Caco-2 (cell line): ENCODE measurements around the gene HSD11B2. TPM values are rescaled to one million over a fixed set of nuclear protein-coding genes. Genes with fewer than 3 reads are reported as not detected.

Experiments
- Bru-seq: library from RNA; stranded (reverse); fragments of 400-500 nt; gene quantifications from one replicate; lab custom pipeline; 2021; lab: Mats Ljungman, UMichigan
- BruChase-seq, 2 experiments: library from RNA; stranded (reverse); fragments of 400-500 nt; gene quantifications; one replicate each; lab custom pipeline; 2021; lab: Mats Ljungman, UMichigan
- BruUV-seq: library from RNA; stranded (reverse); fragments of 400-500 nt; replicated peaks from 2 replicates; lab custom pipeline; 2021; lab: Mats Ljungman, UMichigan
- CTCF ChIA-PET: fragments of 300-600 bp; sonication (Branson Sonifier 250); formaldehyde crosslinking; loops from one replicate; lab custom pipeline; 2022; ENCODE audit warnings: antibody characterized with exemption; lab: Charles Lee
- POLR2A ChIA-PET: fragments of 300-600 bp; sonication (Branson Sonifier 250); formaldehyde crosslinking; loops from one replicate; lab custom pipeline; 2022; ENCODE audit warnings: antibody characterized with exemption; lab: Charles Lee
- DNase-seq, 2 experiments: peaks; one replicate each; pipeline versions ENCODE4 v3.0.0 to v3.0.0-alpha.2; 2020 to 2022
- H3K27me3 ChIP-seq: replicated peaks from 2 replicates; pipeline ENCODE4 v1.6.0; 2011; ENCODE audit warnings: low read length; ENCODE audit not compliant: control insufficient read depth, insufficient read depth
- H3K36me3 ChIP-seq: 2 replicates; pipeline ENCODE4 v1.5.1; 2011; ENCODE audit warnings: low read length; ENCODE audit not compliant: control insufficient read depth, insufficient read depth
- H3K4me1 ChIP-seq: fragments of 250-450 bp; sonication (Bioruptor Pico); 2 replicates; pipeline ENCODE4 v1.5.1; 2020; ENCODE audit warnings: mild to moderate bottlenecking
- H3K4me3 ChIP-seq: 2 replicates; pipeline ENCODE4 v1.5.1; 2011; ENCODE audit warnings: low read depth, mild to moderate bottlenecking, control low read depth, low read length
- H3K9me3 ChIP-seq: fragments of 250-450 bp; sonication (Bioruptor Pico); 2 replicates; pipeline ENCODE4 v1.5.1; 2020; ENCODE audit warnings: mild to moderate bottlenecking, moderate library complexity
- H3K27ac Mint-ChIP-seq: one replicate; pipeline ENCODE4 v1.8.0; 2022; ENCODE audit warnings: mixed read lengths; ENCODE audit not compliant: unreplicated experiment
- H3K27me3 Mint-ChIP-seq: one replicate; pipeline ENCODE4 v1.8.0; 2022; ENCODE audit warnings: mixed read lengths; ENCODE audit not compliant: insufficient read depth, unreplicated experiment
- H3K36me3 Mint-ChIP-seq: one replicate; pipeline ENCODE4 v1.8.0; 2022; ENCODE audit warnings: mild to moderate bottlenecking, mixed read lengths; ENCODE audit not compliant: insufficient read depth, unreplicated experiment
- H3K4me1 Mint-ChIP-seq: one replicate; pipeline ENCODE4 v1.8.0; 2022; ENCODE audit warnings: low read depth, mixed read lengths; ENCODE audit not compliant: unreplicated experiment
- H3K4me3 Mint-ChIP-seq: one replicate; pipeline ENCODE4 v1.8.0; 2022; ENCODE audit warnings: mild to moderate bottlenecking, moderate library complexity, mixed read lengths; ENCODE audit not compliant: unreplicated experiment
- H3K9me3 Mint-ChIP-seq: one replicate; pipeline ENCODE4 v1.8.0; 2022; ENCODE audit warnings: mixed read lengths; ENCODE audit not compliant: unreplicated experiment
- intact Hi-C: fragments of 100-400 bp; cut with micrococcal nuclease; formaldehyde crosslinking; loops from one replicate; pipeline ENCODE4 v1.10.0; 2022; ENCODE audit not compliant: unreplicated experiment
- long read RNA-seq: library from polyadenylated mRNA; stranded (forward); transcript quantifications from one replicate; pipeline ENCODE4 v2.0.0, GENCODE V29; 2022
- total RNA-seq: library from RNA; stranded (reverse); gene quantifications from 2 replicates; pipeline ENCODE4 v1.2.3, GENCODE V29; 2022
- TF ChIP-seq, protein P1 (sequence below), 2 experiments: fragments of 200-600 bp in 1 of 2; IDR thresholded peaks; 1 replicate in 1 of 2; 2 replicates in 1 of 2; pipeline versions ENCODE4 v1.5.1 to v1.8.0; 2011 to 2022; ENCODE audit warnings: antibody characterized with exemption in 1 of 2, control low read depth in 1 of 2, inconsistent platforms in 1 of 2, low read depth in 1 of 2, low read length in 1 of 2, mild to moderate bottlenecking in 1 of 2, moderate library complexity in 1 of 2; ENCODE audit not compliant: insufficient read depth in 1 of 2, severe bottlenecking in 1 of 2, unreplicated experiment in 1 of 2

Gene HSD11B2
- total RNA-seq (11.3 and 12.3 TPM in 2 replicates), Bru-seq, nascent RNA (percentile 54 among the genes with signal in this experiment), BruChase-seq, experiment 1, labeled RNA remaining after a 2-hour chase (percentile 59 among the genes with signal in this experiment), BruChase-seq, experiment 2, labeled RNA remaining after a 6-hour chase (percentile 66 among the genes with signal in this experiment)
- long read RNA-seq, partial matches to known transcripts = 3 of 16 reads
- long read RNA-seq, other reads (novel, unspliced or antisense) = 9 of 16 reads

GRCh38 chr16:67430977-67431774 lies at the start of gene HSD11B2:
Gene HSD11B2 (plus strand): TSS chr16:67431121. CDS start chr16:67431249, 128 bp downstream.
- Mint-ChIP-seq H3K4me1 (peaks cover 14% of the 10 kb centered on the region), H3K4me3 (peak within 1 kb of the TSS; percentile 91), H3K27me3 (no peaks in the 10 kb centered on the region), H3K27ac (peak within 1 kb of the TSS; percentile 89), H3K9me3 (no peaks in the 10 kb centered on the region), H3K36me3 (peaks cover 11% of the 10 kb centered on the region)
- BruUV-seq = TSS peak; percentile 43
- ChIA-PET POLR2A (interaction anchor here (0.5 to 1.2 kb wide), 19 partner anchors 11 to 895 kb away, joined by 3 to 14 read pairs (median 4); partner anchors contain the start of gene ATP6V0D1), CTCF (interaction anchor here (0.6 to 1.5 kb wide), 16 partner anchors 12 to 1471 kb away, joined by 3 to 15 read pairs (median 6); partner anchors contain the start of genes ATP6V0D1 and FHOD1)
- TF ChIP-seq, protein P1, sequence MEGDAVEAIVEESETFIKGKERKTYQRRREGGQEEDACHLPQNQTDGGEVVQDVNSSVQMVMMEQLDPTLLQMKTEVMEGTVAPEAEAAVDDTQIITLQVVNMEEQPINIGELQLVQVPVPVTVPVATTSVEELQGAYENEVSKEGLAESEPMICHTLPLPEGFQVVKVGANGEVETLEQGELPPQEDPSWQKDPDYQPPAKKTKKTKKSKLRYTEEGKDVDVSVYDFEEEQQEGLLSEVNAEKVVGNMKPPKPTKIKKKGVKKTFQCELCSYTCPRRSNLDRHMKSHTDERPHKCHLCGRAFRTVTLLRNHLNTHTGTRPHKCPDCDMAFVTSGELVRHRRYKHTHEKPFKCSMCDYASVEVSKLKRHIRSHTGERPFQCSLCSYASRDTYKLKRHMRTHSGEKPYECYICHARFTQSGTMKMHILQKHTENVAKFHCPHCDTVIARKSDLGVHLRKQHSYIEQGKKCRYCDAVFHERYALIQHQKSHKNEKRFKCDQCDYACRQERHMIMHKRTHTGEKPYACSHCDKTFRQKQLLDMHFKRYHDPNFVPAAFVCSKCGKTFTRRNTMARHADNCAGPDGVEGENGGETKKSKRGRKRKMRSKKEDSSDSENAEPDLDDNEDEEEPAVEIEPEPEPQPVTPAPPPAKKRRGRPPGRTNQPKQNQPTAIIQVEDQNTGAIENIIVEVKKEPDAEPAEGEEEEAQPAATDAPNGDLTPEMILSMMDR (IDR thresholded peaks at IDR 0.05; ENCODE audit: insufficient read depth in 1 of 2, low read depth in 1 of 2, low read length in 1 of 2, severe bottlenecking in 1 of 2, unreplicated experiment in 1 of 2) = no peak
- peaks cover 19% of the 10 kb centered on the region for H3K4me1 ChIP-seq
- H3K4me3 ChIP-seq = peak within 1 kb of the TSS; percentile 56
- no peaks in the 10 kb centered on the region for H3K9me3 ChIP-seq
- H3K27me3 ChIP-seq = no peaks in the 10 kb centered on the region
- DNase-seq = peak; percentile 82 to 88
- H3K36me3 ChIP-seq = no peaks in the 10 kb centered on the region
- intact Hi-C loops = loop anchor here (1.0 to 5.0 kb wide), 2 partner anchors 27 to 51 kb away; partner anchors contain the start of genes AGRP and ATP6V0D1

- no peak overlapping the region for H3K4me3 Mint-ChIP-seq
- no peaks in the 10 kb centered on the region for H3K27me3 ChIP-seq
- POLR2A ChIA-PET = no interaction called here
- no TSS peak for BruUV-seq
- H3K36me3 Mint-ChIP-seq = no peaks in the 10 kb centered on the region
- H3K9me3 Mint-ChIP-seq = no peaks in the 10 kb centered on the region
- intact Hi-C loops = no loop called here
- TF ChIP-seq, protein P1 (IDR thresholded peaks at IDR 0.05; ENCODE audit: insufficient read depth in 1 of 2, low read depth in 1 of 2, low read length in 1 of 2, severe bottlenecking in 1 of 2, unreplicated experiment in 1 of 2) = no peak
- H3K36me3 ChIP-seq = no peaks in the 10 kb centered on the region
- H3K9me3 ChIP-seq = no peaks in the 10 kb centered on the region
- CTCF ChIA-PET = interaction anchor here (1.3 kb wide), 2 partner anchors 10 to 45 kb away, joined by 3 read pairs; partner anchors contain the start of gene TPPP3
- H3K4me3 ChIP-seq = no peak overlapping the region
- no peaks in the 10 kb centered on the region for H3K4me1 ChIP-seq
- no peak for DNase-seq
- H3K4me1 Mint-ChIP-seq = no peaks in the 10 kb centered on the region
- no peak overlapping the region for H3K27ac Mint-ChIP-seq
- no peaks in the 10 kb centered on the region for H3K27me3 Mint-ChIP-seq
These were observed 47.6 kb upstream of the HSD11B2 start for GRCh38 chr16:67383284-67383683.
